ACHN (cell line): Measurements from ENCODE around the gene C6orf89.
A peak's percentile ranks its signal among the peaks of the same experiment; 100 is the strongest.

ENCODE experiments used
- DNase-seq: peaks from one replicate; pipeline ENCODE4 v3.0.0-alpha.2; 2015
- in situ Hi-C: cut with HindIII; loops from 2 replicates; pipeline ENCODE4 v1.10.0; 2017; ENCODE audit warnings: low sequenced_read_pairs, low pct_ligation_motif_present, low pct_unique_long_range_greater_than_20kb

The C6orf89 gene

GRCh38 chr6:36851149-36851614 is 34.6 kb upstream of the C6orf89 start:
- DNase-seq: peak; percentile 54
- in situ Hi-C loops: no loop called here

- no peak for DNase-seq
- in situ Hi-C loops: no loop called here
Measured at GRCh38 chr6:36851626-36852025, 34.1 kb upstream of the C6orf89 start.

DNA sequence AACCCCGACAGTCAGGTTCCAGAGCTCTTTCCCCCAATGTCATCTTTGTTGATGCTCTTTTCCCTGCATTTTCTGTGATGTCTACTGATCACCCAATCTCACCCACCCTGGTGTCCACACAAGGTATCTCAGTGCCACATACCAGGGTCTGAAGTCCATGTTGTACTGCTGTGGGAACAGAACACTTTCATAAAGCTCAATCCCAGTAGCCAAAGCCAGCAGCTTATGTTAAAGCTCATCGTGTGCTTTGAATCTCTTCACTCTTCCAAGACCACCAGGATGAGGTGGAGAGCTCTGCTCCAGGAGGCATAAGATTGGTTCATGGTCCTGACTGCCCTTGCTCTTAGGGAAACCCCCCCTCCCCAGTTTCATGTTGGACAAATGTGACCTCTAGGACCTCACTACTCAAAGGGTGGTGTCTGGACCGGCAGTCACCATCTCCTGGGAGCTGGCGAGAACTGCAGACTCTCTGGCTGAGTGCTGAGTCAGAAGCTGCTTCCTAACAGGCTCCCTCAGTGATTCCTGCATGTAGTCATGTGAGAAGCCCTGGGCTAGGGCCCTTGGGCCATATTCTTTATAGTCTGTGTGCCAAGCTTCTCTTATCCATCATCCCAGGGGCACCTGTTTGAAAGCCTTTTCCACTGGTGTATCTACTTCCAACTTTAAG is 33.1 kb upstream of the C6orf89 start:
- in situ Hi-C loops: no loop called here
- peak; percentile 4 for DNase-seq

DNA sequence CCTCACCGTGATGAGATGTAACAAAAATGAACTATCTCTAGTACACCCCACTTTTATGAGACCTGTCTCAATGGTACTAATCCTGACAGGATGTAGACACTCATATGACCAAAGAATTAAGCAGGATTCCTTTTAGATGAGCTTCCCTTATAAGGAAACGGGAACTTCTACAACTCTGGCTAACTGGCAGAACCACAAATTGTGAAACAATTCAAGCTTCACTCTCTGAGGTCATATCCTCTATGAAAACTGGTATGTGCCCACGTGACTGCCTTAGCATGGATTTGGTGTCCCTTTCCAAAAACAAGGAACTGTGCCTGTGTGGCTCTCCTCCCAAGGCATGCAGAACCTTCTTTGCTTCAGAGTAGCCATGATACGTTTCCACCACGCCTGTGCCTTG is 32.4 kb upstream of the C6orf89 start:
- in situ Hi-C loops: no loop called here
- DNase-seq: no peak

GRCh38 chr6:36855750-36856149 is 30.0 kb upstream of the C6orf89 start:
- in situ Hi-C loops: no loop called here

GRCh38 chr6:36856277-36856676 is 29.5 kb upstream of the C6orf89 start:
- in situ Hi-C loops: no loop called here
- no peak for DNase-seq

More at GRCh38 chr6:36855750-36856149, 30.0 kb upstream of the C6orf89 start:
- no peak for DNase-seq

- DNase-seq: no peak
- in situ Hi-C loops: no loop called here
Measured at GRCh38 chr6:36857325-36857724, 28.4 kb upstream of the C6orf89 start.

DNA sequence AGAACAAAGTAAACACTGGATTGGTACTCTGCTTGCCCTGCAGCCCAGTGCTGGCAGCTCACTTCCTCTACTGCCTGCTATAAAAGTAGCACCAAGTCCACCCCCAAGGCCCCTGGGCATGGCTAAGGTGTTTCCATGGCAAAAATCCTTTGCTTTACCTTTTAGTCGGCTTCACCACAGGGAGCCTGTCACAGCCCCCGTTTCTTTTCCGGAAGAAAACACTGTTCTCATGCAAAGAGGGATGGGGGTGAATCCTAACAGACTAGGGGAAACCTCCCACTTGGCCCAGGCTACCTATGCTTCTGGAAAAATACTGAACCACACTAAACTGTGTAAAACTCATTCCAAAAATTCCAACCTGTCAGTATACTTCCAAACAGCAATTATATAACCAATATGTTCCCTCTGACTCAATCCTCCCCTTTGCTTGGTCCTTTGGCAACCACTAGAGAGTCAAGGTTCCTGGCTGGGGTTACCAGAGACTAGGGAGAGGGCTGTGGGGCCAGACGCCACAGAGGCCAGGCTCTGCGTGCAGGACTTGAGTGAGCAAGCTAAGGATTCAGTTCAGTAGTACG is 27.3 kb upstream of the C6orf89 start:
- in situ Hi-C loops: no loop called here

GRCh38 chr6:36860126-36860525 is 25.6 kb upstream of the C6orf89 start:
- in situ Hi-C loops: no loop called here
- DNase-seq: no peak

More for the DNA sequence above, 27.3 kb upstream of the C6orf89 start:
- DNase-seq: no peak

DNA sequence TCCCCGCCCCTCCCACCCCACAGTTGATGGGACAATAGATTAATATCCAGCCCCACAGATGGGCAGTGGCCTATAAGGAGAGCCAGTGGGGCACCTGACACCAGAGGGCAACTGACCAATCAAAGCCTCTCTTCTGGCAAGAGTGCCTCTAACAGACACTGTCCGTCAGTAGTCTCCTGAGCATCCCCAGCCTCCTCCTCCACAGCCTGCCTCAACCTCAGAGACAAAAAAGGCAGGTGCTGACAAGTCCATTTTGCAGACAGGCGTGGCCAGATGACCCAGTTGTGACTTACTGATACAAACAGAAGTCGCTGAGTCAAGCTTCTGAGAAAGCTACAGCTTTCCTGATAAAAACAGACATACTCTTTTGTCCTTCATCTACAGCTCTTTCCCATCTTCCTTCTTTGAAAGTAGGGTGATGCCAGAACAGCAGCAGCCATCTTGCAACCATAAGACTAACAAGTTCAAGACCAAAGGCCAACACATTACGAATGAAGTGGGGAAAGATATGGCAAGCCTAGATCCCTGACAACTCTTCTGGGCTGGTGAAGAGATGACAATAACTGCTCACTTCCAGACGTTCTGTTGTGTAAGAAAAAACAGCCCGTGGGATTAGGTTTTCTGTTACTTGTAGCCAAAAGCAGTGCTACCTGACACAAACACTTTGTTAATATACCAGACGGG is 23.4 kb upstream of the C6orf89 start:
- in situ Hi-C loops: no loop called here
- DNase-seq: no peak

GRCh38 chr6:36862848-36863382 is 22.8 kb upstream of the C6orf89 start:
- in situ Hi-C loops: no loop called here
- no peak for DNase-seq

- in situ Hi-C loops: no loop called here
- DNase-seq: no peak
Measured at GRCh38 chr6:36863670-36864540, 21.8 kb upstream of the C6orf89 start.

DNA sequence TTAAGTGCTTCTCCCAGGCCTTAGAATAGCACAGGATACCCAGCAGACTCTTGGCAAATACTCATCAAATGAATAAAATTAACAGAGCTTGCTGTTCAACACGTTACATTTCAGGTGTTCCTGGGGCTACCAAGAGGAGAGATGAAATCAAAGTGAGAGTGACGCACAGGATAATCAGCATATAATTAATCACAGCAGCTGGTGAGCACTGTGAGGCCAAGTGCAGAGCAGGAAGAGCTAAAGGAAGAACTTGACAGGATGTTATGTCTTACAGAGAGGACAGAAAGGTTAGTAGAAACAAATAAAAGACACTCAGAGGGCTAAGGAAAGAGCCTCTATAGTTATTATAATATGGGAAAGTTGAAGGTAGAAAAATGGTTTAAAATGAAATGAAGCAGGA is 19.9 kb upstream of the C6orf89 start:
- no peak for DNase-seq
- in situ Hi-C loops: no loop called here

DNA sequence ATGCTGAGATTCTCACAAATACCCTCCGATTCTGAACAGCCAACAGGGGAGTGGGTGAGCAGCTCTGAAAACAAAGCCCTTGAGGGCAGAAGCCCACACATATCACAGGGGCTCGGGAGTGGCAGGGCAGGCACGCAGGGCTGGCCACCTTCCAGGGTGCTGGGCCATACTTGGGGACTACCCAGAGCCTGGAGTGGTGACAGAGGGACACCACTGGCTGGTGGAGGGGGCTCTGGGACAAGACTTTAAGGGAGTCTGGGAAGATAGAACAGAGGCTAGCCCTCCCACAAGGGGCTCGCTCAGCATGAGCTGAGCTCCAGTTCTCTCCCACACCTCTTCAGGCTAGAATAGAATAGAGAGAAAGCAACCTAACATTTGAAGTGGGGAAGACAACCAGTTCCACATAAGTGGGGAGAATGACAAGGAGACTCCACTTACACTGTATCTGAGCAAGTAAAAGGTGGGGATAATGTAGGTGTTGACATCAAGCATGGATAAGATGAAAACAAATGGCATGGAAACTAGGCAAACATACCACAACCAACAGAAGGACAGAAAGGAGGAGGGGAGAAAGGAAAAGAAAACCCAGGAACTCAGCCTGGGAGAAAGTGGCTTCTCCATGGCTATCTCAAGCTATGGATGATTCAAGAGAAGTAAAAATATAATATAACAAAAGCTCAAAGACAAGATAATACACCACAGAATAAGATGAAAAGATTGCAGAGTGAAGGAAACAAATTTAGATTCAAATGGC is 18.1 kb upstream of the C6orf89 start:
- in situ Hi-C loops: no loop called here
- no peak for DNase-seq

GRCh38 chr6:36871686-36872085 is 14.1 kb upstream of the C6orf89 start:
- in situ Hi-C loops: no loop called here
- DNase-seq: no peak

DNA sequence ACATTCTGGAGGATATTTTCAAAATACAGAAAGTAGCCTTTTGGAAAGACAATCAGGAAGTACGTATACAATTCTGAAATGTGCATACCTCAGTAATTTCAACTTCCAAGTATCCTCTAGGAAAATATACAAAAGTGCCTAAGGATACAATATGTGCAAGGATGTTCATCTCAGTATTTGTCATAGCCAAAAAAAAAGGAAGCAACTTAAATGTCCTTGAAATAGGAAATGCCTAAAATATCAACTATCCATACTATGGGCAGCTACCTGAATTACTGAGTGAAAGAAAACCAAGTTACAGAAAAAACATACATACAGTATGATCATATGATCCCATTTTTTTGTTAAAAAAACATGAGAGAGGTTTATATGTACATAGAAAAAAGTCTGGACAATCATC is 12.6 kb upstream of the C6orf89 start:
- in situ Hi-C loops: no loop called here
- DNase-seq: no peak

DNA sequence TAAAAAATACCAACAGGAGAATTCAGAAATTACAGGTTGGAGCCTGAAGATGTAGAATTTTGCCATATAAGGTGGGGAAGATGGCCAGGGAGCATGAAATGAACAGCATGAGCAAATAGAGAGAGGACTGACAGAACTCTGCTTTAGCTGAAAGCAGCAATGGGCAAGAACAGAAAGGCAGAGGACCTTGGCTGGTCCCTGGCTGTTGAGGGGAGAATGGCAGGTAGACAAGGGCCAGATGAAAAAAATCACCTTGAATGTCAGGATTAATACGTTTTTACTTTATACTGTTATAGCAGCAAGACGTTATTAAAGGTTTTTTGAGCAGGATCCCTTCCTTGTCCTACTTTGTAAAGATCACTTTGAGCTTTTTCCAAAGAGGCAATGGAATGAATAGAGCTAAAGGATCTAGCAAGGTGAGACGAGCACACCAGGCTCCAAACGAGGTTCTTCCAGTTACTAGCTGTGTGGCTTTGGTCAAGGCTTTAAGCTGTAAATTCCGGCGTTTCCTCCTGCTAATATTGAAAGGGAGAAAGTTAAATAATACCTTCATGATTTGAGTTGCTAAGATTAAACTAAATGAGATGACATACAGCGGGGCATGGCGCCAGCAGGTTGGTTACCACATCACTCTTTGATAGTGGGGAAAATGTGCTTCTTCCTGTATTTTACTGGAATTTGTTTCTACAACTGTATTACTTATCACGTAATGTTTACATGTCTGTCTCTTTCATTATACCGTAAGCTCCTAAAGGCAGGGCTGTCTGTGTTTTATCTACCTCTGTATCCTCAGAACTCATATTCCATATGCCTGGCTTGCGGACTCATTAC is 11.9 kb upstream of the C6orf89 start:
- in situ Hi-C loops: no loop called here
- DNase-seq: peak; percentile 28
